Activated CD4-positive, alpha-beta T cell treated with anti-CD3 and anti-CD28 coated beads, Interleukin-2, Interleukin-6, amounts not matched to agents 100 ng/mL and 50 ng/mL, durations not matched to agents 16 hours and 8 hours (primary cell): Measurements from ENCODE around the gene TBC1D8B.

Source experiments
- DNase-seq: peaks from one replicate; pipeline ENCODE4 v3.0.0-alpha.2; 2020

Gene TBC1D8B

DNA sequence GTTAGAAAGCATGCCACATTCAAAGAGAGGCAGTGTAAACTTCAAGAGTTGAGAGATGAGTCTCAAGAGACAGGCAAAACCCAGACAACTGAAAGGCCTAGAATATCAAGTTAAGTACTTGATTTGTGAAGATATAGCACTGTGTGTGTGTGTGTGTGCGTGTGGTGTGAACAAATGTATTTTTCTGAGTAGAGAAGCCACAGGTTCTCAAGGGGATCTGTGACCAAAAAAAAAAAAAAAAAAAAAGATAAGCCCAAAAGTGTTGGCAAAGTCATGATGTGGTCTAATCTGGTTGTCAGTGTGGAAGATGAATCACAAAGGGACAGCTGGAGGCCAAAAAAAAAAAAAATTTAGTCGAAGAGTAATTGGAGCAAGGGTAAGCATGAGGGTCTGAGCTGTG, 96.8 kb downstream of the TBC1D8B start:
- no peak for DNase-seq

DNA sequence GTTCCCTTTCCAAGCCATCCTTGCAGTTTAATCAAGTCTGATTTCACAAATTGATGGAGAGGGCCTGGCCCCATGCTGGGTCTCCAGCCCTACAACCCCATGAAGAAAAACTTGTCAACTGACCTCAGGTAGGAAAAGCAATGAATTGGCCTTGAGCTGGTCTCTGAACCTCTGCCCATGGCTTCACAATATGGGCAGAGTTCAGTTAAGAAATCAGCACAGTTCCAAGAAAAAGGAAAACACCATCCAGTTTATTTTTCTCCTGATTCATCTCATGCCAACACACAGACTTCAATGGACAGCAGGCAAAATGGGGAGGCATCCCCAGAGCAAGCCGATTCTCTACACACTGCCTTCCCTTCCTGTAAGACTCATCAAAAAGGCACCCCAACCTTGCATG, 97.4 kb downstream of the TBC1D8B start:
- no peak for DNase-seq

DNA sequence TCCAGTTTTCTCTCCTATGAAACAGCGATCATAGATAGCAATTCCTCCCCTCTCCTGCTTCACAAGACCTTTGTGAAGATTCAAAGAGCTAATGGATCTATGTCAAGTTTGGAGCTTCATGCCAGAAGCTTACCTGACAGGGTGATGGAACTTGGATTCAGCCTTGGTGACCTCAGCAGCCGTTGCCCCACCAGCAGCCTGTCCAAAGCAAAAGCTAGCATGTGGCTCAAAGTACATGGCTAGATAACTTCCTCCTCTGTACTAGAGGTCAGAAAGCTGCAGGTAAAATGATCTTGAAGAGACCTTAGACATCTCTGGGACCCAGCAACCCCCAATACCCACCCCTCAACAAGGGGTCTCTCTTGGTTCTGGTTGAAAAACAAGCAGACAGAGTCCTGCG, 98.9 kb downstream of the TBC1D8B start:
- DNase-seq, result no peak

DNA sequence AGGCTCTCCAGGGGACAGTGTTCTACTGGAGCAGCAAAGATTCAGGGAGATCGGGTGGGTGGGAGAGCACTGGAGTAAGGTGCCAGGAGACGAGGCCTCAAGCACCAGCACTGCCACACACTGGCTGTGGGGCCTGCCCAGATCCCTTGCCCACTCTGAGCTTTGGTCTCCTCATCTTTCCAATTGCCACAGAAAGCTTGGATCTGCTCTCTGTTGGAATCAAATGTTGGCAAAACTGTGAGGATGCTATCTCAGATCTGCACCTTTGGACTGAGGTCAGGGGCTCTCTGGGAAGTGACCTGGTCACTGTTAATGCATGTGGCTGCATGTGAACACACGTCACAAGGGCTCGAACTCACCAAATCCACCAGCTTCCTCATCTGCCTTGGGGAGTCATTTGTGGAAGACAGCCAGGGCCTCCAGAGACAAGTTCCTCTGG, 99.3 kb downstream of the TBC1D8B start:
- DNase-seq, result no peak

DNA sequence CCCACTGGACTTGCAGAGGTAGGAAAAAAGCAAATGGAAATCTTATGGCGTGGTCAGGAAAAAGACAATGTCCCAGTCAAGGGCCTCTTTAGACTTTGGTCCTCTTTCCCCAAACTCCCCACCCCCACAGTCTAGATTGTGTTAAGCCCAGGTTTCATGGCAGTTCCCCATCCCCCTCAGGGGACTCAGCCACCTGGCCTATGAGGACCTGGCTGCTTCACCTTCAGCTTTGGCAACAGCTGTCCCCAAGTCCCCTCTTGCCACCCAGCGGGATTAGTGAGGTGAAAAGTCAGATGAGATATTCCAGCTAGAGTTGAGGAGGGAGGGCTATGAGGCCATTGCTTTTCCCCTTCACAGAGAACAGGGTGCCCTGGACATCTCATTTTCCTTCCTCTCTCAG, 100.2 kb downstream of the TBC1D8B start:
- no peak for DNase-seq

DNA sequence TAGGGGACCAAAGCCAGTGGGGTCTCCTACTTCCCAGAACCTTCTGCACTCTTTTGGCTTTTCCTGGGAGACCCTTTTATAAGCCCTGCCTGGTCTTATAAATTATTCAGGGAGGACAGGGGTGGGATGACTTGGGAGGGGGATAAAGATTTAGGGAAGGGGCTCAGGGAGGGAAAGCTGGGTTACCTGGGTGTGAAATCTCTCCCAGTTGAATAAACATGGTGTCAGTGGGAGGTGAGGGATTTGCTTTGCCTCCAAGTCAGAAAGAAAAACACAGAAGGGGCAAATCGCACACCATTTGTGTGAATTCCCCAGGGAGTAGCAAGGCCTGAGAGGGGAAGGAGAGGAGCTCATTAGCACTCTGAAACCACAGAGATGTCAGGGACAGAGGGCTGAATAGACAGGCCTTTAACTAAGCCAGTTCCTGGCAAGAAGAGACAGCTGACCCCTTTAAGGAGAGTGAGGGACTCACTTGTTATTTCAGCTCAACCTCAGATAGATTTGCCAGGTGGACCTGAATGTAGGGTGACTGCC, 100.9 kb downstream of the TBC1D8B start, which contains the start of gene RIPPLY1:
Gene RIPPLY1, minus strand, starts transcription at position 51 of the 534 bp plus-strand sequence. CDS start 54 bp downstream, outside the sequence.
- no peak for DNase-seq

DNA sequence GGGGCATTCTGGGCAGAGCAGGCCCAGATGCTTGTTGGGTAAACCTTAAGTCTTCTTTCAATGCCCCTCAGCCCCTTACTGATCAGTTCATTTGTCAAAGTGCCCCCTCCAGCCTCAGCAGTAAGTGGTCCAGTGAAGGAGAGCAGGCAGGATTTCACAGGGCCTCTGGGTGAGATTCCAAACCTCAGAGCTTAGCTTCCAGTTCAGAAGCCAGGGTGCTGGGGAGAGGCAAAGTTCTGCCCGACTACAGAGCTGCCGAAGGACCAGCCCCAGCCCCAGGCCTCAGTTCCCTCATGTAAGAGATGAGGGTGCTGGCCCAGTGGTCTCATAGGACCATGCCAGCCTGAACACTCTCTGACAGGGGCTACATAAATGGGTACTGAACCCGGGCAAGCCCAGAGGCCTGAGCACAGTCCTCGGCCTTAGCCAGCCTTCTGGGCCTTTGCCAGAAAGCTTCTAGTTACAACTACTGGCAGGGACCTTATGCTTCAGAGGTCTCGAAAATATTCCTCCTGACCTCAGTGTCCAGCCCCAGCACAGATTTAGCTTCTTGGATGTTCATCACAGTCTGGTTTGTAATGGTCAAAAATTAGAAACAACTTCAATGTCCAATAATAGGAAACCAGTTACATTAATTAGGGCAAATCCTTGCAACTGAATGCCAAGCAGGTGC, 101.5 kb downstream of the TBC1D8B start:
- DNase-seq, result no peak

DNA sequence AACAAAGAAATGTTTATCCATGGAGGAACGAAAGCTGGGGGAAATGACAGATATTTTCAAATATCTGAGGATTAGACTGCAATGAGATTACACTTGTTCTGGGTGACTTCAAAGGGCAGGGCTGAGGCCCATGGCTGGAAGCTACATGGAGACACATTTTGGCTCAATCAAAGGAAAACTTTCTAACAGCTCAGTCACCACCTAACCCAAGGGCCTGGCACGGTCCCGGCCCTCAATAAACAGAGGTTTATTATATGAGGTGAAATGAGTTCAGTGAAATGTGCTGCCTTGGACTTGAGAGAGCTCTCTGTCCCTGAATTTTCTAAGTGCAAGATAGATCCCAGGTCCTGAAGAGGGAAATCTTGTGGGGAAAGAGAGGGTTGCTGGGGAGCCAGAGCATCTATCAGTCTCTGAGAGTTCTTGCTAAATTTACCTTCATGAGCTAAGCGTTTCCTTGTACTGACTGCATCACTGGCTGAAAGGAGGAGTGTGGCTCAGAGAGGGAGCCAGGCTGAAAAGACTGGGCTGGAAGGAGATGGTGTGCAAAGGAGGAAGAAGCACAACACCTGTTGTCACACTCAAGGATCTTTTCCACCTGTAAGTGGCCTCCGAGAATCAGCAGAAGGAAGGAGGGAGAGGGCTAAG, 102.7 kb downstream of the TBC1D8B start:
- no peak for DNase-seq

DNA sequence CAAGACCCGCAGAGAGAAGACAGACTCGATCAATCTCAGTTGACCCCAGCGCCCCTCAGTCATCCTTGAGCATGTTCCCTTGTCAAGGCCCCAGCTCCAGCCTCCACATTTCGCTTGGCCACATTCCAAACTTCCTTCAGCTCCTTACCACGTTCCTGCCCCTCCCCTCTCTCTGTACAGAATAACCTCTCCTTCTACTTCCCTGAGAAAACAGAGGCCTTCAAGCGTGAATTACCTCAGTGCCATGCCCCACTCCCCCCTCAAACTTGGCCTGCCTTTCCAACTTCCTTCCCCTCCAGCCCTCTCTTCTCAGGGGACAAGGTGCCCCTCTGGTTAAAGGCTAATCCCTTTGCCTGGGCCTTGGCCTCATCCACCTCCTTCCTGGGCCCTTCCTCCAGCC, 103.9 kb downstream of the TBC1D8B start:
- no peak for DNase-seq

DNA sequence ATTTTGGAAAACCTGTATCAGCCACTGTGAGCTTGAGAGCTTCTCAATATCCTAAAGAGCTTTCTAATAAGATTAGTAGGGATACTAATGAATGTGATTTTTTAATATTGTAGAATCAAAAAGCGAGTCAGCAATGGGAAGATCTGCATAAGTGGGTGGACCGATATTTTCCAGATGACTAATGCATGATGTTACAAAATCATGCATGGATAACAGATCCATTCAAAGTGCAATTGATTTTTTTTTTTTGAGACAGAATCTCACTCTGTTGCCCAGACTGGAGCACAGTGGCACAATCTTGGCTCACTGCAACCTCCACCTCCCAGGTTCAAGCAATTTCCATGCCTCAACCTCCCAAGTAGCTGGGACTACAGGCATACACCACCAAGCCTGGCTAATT, 110.4 kb downstream of the TBC1D8B start:
- no peak for DNase-seq

DNA sequence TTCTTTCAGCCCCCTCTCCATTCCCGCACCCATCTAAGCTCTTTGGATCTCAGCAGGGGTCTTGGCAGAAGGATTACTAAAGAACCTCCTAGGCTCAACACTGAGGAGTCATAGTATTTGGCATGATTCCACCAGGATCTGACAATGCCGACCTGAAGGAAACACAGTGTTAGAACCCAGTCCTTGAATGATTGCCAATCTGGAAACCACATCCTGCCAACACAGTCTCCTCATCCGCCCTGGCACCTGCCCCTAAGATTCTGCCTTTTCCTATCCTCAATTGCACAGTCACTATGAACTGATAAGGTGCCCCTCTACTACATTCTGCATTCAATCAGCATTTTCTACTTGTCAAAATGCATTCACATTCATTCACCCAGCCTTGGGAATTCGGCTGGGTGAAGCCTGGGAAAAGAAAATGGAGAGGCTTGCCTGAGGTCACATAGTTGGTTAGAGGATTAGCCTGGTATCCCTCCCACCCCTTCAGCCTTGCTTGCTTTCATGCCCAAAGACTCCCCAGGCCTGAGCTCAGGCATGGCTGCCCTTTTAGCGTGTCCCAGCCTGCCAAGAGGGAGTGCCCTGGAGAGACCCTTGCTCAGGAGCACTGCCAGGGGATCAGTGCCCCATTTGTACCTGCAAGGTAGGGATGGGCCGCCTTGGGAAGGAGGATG, 115.5 kb downstream of the TBC1D8B start:
- peak; percentile 4 for DNase-seq

DNA sequence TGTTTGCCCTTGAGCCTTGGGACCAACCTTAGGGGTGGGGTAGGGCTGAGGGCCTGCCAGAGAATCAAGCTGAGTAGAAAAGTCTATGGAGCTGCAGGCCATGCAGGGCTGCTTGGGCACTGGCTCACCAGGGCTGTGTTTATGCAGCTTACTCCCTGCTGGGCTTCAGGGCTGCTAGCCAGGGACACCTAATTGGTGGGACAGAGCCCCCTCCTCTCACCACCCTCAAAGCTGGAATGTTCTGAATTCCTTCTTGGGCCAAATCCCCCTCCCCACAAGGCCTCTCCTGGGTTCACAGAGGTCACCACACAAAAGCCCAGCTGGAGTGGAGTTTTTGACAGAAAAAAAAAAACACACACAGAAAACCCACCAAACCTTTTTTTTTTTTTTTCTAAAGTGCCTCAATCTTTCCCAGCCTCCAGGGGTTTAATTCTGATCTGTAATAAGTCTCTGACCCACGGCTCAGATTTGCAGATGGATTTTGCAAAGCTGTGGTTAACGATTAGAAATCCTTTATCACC, 117.5 kb downstream of the TBC1D8B start, which contains the start of gene CLDN2:
Gene CLDN2, plus strand, starts transcription at position 471 of the 521 bp plus-strand sequence. CDS start 7,827 bp downstream, outside the sequence.
- no peak for DNase-seq

DNA sequence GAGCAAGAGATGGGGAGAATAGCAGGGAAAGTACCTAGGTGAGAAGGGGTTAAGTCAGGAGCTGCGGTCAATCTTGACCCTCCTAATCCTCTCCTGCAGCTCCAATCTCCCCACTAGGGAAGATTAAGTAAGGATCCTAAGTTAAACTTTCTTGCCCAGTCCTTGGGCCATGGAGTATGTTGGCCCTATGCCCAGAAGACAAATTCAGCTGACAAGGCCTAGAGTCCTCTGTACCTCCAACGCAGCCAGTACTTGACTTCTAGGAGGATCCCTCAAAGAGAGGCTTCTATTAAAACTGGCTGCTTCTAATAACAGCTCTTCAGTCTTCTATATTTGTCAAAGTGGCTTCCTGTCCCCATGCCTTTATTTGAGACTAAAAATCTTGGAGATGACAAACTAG, 119.2 kb downstream of the TBC1D8B start:
- no peak for DNase-seq
